HG02981 (cell line): ENCODE measurements around the gene TAGAP.
"Not testable (repeated sequence)": the region's sequence is repeated elsewhere in the genome, so short reads cannot be mapped to it uniquely, and the experiment has no call there.

ENCODE experiments used
- ATAC-seq: cut with Tn5 transposase; IDR thresholded peaks from one replicate; pipeline ENCODE4 v1.9.1; 2021; ENCODE audit warnings: mild to moderate bottlenecking, moderate library complexity; ENCODE audit not compliant: unreplicated experiment

Gene TAGAP

GRCh38 chr6:159017757-159018559 lies 26.8 kb downstream of the TAGAP start:
- no peak for ATAC-seq

GRCh38 chr6:159014406-159014805 lies 30.4 kb downstream of the TAGAP start:
- ATAC-seq: no peak

- no peak for ATAC-seq
Observed at GRCh38 chr6:159013229-159013628, 31.6 kb downstream of the TAGAP start.

GRCh38 chr6:159012201-159012600 lies 32.6 kb downstream of the TAGAP start:
- ATAC-seq: no peak

- ATAC-seq: not testable (repeated sequence)
Observed at GRCh38 chr6:159010037-159010612, 34.7 kb downstream of the TAGAP start.

- ATAC-seq: peak; percentile 62
Observed at GRCh38 chr6:159008656-159009288, 36.0 kb downstream of the TAGAP start.

- no peak for ATAC-seq
Observed at GRCh38 chr6:159007510-159007909, 37.3 kb downstream of the TAGAP start.

GRCh38 chr6:159005436-159005835 lies 39.4 kb downstream of the TAGAP start:
- ATAC-seq: no peak

- ATAC-seq: no peak
Observed at GRCh38 chr6:159004592-159004991, 40.2 kb downstream of the TAGAP start.

- ATAC-seq: no peak
Observed at GRCh38 chr6:159002432-159003155, 42.2 kb downstream of the TAGAP start.

- ATAC-seq: peak; percentile 87
Observed at GRCh38 chr6:158999666-159000403, 45.0 kb downstream of the TAGAP start, which contains the start of gene RSPH3. Gene RSPH3, minus strand, starts transcription at chr6:159000202. Its CDS starts 652 bp downstream, at chr6:158999550.

GRCh38 chr6:158999154-158999665 lies 45.6 kb downstream of the TAGAP start:
- peak; percentile 23 for ATAC-seq

GRCh38 chr6:158996856-158997255 lies 47.9 kb downstream of the TAGAP start:
- no peak for ATAC-seq

GRCh38 chr6:158993639-158994038 lies 51.2 kb downstream of the TAGAP start:
- ATAC-seq: no peak

GRCh38 chr6:158991017-158991723 lies 53.6 kb downstream of the TAGAP start:
- no peak for ATAC-seq

- not testable (repeated sequence) for ATAC-seq
Observed at GRCh38 chr6:158989711-158990110, 55.1 kb downstream of the TAGAP start.

- ATAC-seq: no peak
Observed at GRCh38 chr6:158988477-158988876, 56.3 kb downstream of the TAGAP start.

- no peak for ATAC-seq
Observed at GRCh38 chr6:158987657-158988056, 57.1 kb downstream of the TAGAP start.
